HAP-1 (cell line): ENCODE data around the gene FRMD4A.
"Not testable (repeated sequence)": the region's sequence is repeated elsewhere in the genome, so short reads cannot be mapped to it uniquely, and the experiment has no call there.

Experiments used
- DNase-seq, 2 experiments: peaks; one replicate each; pipeline ENCODE4 v3.0.0-alpha.2; 2016 to 2020; ENCODE audit warnings: low spot score in 2 of 2
- H3K27me3 ChIP-seq: fragments of 250-450 bp; sonication (Bioruptor Pico); 2 replicates; pipeline ENCODE4 v1.5.1; 2020; ENCODE audit warnings: low read depth, mild to moderate bottlenecking, moderate library complexity
- H3K36me3 ChIP-seq: fragments of 250-450 bp; sonication (Bioruptor Pico); replicated peaks from 2 replicates; pipeline ENCODE4 v1.5.1; 2020; ENCODE audit warnings: mild to moderate bottlenecking
- H3K4me1 ChIP-seq: fragments of 250-450 bp; sonication (Bioruptor Pico); 2 replicates; pipeline ENCODE4 v1.5.1; 2020; ENCODE audit warnings: mild to moderate bottlenecking
- H3K4me3 ChIP-seq: fragments of 250-450 bp; sonication (Bioruptor Pico); 2 replicates; pipeline ENCODE4 v1.5.1; 2020; ENCODE audit warnings: mild to moderate bottlenecking, moderate library complexity
- H3K9me3 ChIP-seq: fragments of 250-450 bp; sonication (Bioruptor Pico); 2 replicates; pipeline ENCODE4 v1.5.1; 2020; ENCODE audit warnings: mild to moderate bottlenecking, moderate library complexity
- in situ Hi-C: fragments of 300-500 bp; cut with MboI; formaldehyde crosslinking; loops from 3 replicates; pipeline ENCODE4 v1.14.3; 2020; ENCODE audit warnings: low sequenced_read_pairs, inconsistent platforms, mixed read lengths

The FRMD4A gene

GRCh38 chr10:13899941-13900340, 430.8 kb downstream of the FRMD4A start:
- in situ Hi-C loops, result no loop called here
- no peaks in the 10 kb centered on the region for H3K27me3 ChIP-seq
- no peak overlapping the region for H3K4me3 ChIP-seq
- no peaks in the 10 kb centered on the region for H3K4me1 ChIP-seq
- H3K9me3 ChIP-seq, result no peaks in the 10 kb centered on the region
- H3K36me3 ChIP-seq, result no peaks in the 10 kb centered on the region
- no peak for DNase-seq

- H3K4me1 ChIP-seq, DNase-seq, H3K36me3 ChIP-seq, H3K9me3 ChIP-seq, H3K27me3 ChIP-seq, H3K4me3 ChIP-seq, in situ Hi-C loops: not testable (repeated sequence)
These were observed 434.6 kb downstream of the FRMD4A start for GRCh38 chr10:13896146-13896545.

- H3K9me3 ChIP-seq, result no peaks in the 10 kb centered on the region
- in situ Hi-C loops, result no loop called here
- no peak for DNase-seq
- no peaks in the 10 kb centered on the region for H3K27me3 ChIP-seq
- no peaks in the 10 kb centered on the region for H3K4me1 ChIP-seq
- H3K36me3 ChIP-seq, result no peaks in the 10 kb centered on the region
- no peak overlapping the region for H3K4me3 ChIP-seq
These were observed 436.2 kb downstream of the FRMD4A start for GRCh38 chr10:13894412-13895093.

GRCh38 chr10:13893926-13894325, 436.8 kb downstream of the FRMD4A start:
- H3K9me3 ChIP-seq, result no peaks in the 10 kb centered on the region; the same call in 1 of the 2 replicates
- no peak overlapping the region for H3K4me3 ChIP-seq
- H3K36me3 ChIP-seq, result no peaks in the 10 kb centered on the region
- DNase-seq, result no peak
- in situ Hi-C loops, result no loop called here
- H3K4me1 ChIP-seq, result no peaks in the 10 kb centered on the region
- no peaks in the 10 kb centered on the region for H3K27me3 ChIP-seq

- Histone ChIP-seq H3K9me3 (no peaks in the 10 kb centered on the region; the same call in 1 of the 2 replicates), H3K4me1 (no peaks in the 10 kb centered on the region), H3K27me3 (no peaks in the 10 kb centered on the region), H3K4me3 (no peak overlapping the region), H3K36me3 (no peaks in the 10 kb centered on the region)
- in situ Hi-C loops, result no loop called here
- DNase-seq, result no peak
These were observed 437.9 kb downstream of the FRMD4A start for GRCh38 chr10:13892871-13893270.

- Histone ChIP-seq H3K36me3 (no peaks in the 10 kb centered on the region), H3K27me3 (no peaks in the 10 kb centered on the region), H3K9me3 (no peaks in the 10 kb centered on the region; the same call in 1 of the 2 replicates), H3K4me1 (no peaks in the 10 kb centered on the region), H3K4me3 (peak overlapping the region; percentile 16)
- DNase-seq, result no peak
- in situ Hi-C loops, result no loop called here
These were observed 438.7 kb downstream of the FRMD4A start for GRCh38 chr10:13892001-13892491.

- Histone ChIP-seq H3K4me3 (peak overlapping the region; percentile 38), H3K27me3 (no peaks in the 10 kb centered on the region), H3K9me3 (no peaks in the 10 kb centered on the region; the same call in 1 of the 2 replicates), H3K4me1 (no peaks in the 10 kb centered on the region), H3K36me3 (no peaks in the 10 kb centered on the region)
- in situ Hi-C loops, result no loop called here
- DNase-seq, result peak; percentile 4 to 54
These were observed 439.4 kb downstream of the FRMD4A start for GRCh38 chr10:13891128-13892000.

- in situ Hi-C loops, result no loop called here
- H3K36me3 ChIP-seq, result no peaks in the 10 kb centered on the region
- H3K27me3 ChIP-seq, result no peaks in the 10 kb centered on the region
These were observed 440.2 kb downstream of the FRMD4A start for GRCh38 chr10:13890233-13891127.

GRCh38 chr10:13887761-13888160, 443.0 kb downstream of the FRMD4A start:
- in situ Hi-C loops, result no loop called here
- Histone ChIP-seq H3K36me3 (no peaks in the 10 kb centered on the region), H3K27me3 (no peaks in the 10 kb centered on the region), H3K9me3 (no peaks in the 10 kb centered on the region; the same call in 1 of the 2 replicates), H3K4me1 (no peaks in the 10 kb centered on the region), H3K4me3 (no peak overlapping the region)
- DNase-seq, result no peak

More at GRCh38 chr10:13890233-13891127, 440.2 kb downstream of the FRMD4A start:
- H3K4me3 ChIP-seq, result peak overlapping the region; percentile 38
- H3K9me3 ChIP-seq, result no peaks in the 10 kb centered on the region; the same call in 1 of the 2 replicates
- no peaks in the 10 kb centered on the region for H3K4me1 ChIP-seq
- DNase-seq, result peak in 1 of 2 experiments; percentile 25

GRCh38 chr10:13885238-13885990, 445.3 kb downstream of the FRMD4A start:
- Histone ChIP-seq H3K36me3 (no peaks in the 10 kb centered on the region), H3K4me3 (no peak overlapping the region), H3K27me3 (no peaks in the 10 kb centered on the region), H3K9me3 (no peaks in the 10 kb centered on the region; the same call in 1 of the 2 replicates), H3K4me1 (no peaks in the 10 kb centered on the region; the same call in 1 of the 2 replicates)
- DNase-seq, result no peak
- in situ Hi-C loops, result no loop called here

- no peaks in the 10 kb centered on the region; the same call in 1 of the 2 replicates for H3K9me3 ChIP-seq
- no peaks in the 10 kb centered on the region for H3K27me3 ChIP-seq
- in situ Hi-C loops, result no loop called here
- no peaks in the 10 kb centered on the region for H3K36me3 ChIP-seq
- H3K4me3 ChIP-seq, result no peak overlapping the region
- no peaks in the 10 kb centered on the region; the same call in 1 of the 2 replicates for H3K4me1 ChIP-seq
- no peak for DNase-seq
These were observed 446.9 kb downstream of the FRMD4A start for GRCh38 chr10:13883636-13884444.

GRCh38 chr10:13882119-13882711, 448.5 kb downstream of the FRMD4A start:
- in situ Hi-C loops, result no loop called here
- no peak overlapping the region for H3K4me3 ChIP-seq
- no peaks in the 10 kb centered on the region for H3K36me3 ChIP-seq
- no peaks in the 10 kb centered on the region; the same call in 1 of the 2 replicates for H3K4me1 ChIP-seq
- no peaks in the 10 kb centered on the region for H3K9me3 ChIP-seq
- H3K27me3 ChIP-seq, result no peaks in the 10 kb centered on the region
- no peak for DNase-seq
